Ureter (tissue), 1 donor: ENCODE measurements around the gene PHYHIPL. TPM values are rescaled to one million over a fixed set of nuclear protein-coding genes. Genes with fewer than 3 reads are reported as not detected.
"Not testable (repeated sequence)": the region's sequence is repeated elsewhere in the genome, so short reads cannot be mapped to it uniquely, and the experiment has no call there.

Experiments used
- DNase-seq: peaks from one replicate; pipeline ENCODE4 v3.0.0-alpha.2; 2020; ENCODE audit warnings: low spot score
- total RNA-seq: library from RNA; stranded (reverse); gene quantifications from one replicate; pipeline ENCODE4 v1.2.4, GENCODE V29; 2023
- donor health status: DM: yes; HTN: yes; CAD: no.

The PHYHIPL gene
- total RNA-seq, 1 donor from 2014 or later, result 2.4 TPM

DNA sequence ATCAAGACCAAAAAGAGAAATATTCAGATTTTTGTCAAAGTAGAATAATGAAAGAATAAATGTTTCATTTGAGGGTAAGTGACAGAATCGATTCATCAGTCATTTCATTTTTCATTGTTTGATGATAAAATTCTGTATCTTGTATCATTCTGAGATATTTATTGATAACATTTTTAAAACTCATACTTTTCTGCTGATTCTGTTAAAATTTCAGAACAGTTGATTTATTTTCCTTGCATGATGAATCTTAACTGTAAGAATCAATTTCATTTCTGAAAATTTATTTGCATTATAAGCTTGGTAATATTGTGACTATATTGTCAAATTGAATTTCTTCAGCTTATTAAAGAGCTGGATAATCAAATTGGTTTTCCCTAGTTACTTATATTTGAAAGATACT lies 13.9 kb downstream of the PHYHIPL start:
- DNase-seq, result no peak

DNA sequence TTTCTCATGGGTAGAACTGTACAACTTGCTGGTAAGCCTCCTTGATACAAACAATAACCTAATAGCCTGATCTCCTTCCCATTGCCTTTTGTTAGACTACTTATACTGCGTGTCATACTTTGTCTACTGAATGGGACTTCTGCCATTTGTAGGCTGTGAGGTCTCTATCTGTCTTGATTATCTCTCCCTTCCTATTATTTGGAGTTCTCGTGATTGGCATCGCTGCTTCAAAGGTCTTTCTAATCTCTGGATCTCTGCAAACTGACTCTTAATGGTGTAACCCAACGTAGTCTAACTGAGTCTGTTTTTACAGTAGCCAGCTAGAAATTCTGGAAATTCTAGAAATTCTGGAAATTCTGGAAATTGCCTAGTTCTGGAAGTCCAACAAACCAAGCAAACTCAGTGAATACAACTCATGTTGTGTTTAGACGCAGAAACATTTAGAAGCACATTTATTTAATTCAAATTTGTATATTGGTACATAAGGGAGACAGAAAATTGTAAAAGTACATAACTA lies 29.8 kb downstream of the PHYHIPL start:
- no peak for DNase-seq

DNA sequence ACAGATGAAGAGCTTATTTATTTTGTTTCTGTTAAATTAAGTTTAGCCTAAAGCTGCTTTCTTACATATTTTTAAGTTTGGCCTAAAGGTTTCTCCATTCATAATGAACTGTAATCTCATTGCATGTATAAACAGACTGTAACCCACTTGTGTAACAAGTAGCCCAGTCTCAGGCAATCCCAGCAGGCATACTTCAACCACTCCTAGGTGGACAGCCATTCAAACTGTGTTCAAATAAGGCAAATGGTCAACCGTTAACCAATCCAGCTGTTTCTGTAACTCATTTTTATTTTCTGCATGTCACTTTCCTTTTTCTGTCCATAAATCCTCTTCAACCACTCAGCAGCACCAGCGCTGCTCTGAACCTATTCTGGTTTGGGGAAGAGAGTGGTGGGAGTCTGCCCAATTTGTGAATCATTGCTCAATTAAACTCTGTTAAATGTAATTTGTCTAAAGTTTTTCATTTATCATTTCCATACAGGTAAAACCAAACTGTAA lies 35.9 kb downstream of the PHYHIPL start:
- DNase-seq, result no peak

DNA sequence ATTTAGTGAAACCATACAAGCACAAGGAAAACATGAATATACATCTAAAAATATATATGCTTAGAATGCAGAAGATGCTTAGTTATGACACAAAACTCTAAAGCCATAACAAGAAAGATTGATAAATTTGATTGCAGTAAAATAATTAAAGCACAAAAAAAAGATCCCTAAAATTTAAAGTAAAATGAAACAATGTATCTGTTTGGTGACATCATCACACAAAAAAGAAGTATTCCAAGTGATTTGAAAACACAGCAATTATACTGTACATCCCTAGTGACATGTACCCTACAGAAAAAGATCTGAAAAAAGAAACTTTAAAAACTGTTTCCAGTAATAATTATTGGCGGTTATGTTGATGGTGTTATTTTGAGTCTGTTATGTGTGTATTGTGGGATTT lies 37.7 kb downstream of the PHYHIPL start:
- DNase-seq, result no peak

DNA sequence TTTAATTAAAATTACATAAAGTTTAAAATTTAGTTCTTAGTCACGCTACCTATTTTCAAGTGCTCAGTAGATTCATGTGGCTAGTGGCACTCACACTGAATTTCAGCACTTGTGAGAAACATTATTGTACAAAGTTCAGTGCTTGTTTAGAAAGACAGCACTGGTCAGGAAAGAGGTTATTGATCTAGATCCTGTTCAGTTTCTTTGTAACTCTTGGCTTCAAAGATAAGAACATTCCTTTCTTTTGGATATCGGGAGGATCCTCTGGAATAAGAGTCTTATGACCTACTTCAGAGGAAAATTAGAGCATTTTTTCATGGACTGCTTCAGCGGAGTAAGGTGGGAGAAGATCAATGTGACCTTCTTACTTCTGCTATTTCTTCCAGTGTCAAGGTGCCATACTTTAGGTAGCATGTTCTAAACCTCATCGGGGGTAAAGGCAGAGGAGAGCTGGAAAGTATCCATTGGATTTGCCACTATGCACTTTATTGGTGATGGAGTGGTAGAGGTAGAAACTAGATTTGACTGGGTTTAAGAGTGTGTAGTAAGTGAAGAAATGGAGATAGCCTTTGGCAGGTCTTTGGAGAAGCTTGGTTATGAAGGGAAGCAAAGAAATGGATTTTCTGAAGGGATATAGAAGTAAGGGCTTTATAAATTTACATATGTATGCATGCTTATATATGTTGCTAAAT lies 39.9 kb downstream of the PHYHIPL start:
- DNase-seq, result no peak

DNA sequence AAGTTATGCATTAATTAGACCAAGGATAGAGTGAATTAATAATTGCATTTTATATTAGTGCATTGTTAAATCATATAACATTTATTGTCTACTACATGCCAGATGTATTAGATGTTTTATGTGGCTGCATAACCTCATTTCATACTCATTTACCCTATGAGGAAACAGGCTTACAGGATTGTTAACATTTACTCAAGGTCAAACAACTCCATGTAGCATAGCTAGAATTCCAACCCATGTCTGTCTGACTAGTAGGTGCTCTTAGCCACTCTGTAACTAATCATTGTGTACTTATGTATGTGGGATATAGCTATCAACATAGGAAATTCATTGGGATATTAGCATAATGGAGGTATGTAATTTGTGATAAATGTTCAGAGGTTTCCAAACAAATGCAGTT lies 46.3 kb downstream of the PHYHIPL start:
- DNase-seq, result no peak

DNA sequence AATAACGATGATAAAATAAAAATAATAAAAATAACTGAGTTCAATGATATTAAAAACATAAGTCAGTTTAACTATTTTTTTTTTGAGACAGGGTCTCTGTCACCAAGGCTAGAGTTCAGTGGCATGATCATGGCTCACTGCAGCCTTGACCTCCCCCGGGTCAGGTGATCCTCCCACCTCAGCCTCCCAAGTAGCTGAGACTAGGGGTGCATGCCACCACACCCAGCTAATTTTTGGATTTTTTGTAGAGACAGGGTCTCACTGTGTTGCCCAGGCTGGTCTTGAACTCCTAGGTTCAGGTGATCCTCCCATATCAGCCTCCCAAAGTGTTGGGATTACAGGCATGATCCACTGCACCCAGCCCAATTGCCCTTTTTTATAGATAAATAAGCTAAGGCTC lies 47.2 kb downstream of the PHYHIPL start:
- DNase-seq, result not testable (repeated sequence)

DNA sequence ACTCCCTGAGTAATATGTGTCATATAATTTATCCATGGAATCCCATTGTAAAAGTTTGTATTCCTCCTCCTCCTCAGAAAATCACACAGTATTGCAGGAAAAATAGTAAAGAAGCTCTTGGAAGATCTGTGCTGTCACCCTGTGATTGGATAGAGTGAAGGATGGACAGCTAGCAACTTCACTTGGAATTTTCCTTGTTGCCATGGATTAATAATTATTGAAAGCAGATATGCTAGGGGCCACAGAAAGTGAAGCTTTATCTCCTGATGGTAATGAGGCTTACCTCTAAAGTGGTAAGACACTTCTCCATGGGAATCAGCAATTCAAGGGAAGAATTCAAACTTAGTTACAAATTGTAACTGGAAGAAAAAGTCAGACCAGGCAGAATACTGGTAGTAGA lies 48.8 kb downstream of the PHYHIPL start:
- no peak for DNase-seq

DNA sequence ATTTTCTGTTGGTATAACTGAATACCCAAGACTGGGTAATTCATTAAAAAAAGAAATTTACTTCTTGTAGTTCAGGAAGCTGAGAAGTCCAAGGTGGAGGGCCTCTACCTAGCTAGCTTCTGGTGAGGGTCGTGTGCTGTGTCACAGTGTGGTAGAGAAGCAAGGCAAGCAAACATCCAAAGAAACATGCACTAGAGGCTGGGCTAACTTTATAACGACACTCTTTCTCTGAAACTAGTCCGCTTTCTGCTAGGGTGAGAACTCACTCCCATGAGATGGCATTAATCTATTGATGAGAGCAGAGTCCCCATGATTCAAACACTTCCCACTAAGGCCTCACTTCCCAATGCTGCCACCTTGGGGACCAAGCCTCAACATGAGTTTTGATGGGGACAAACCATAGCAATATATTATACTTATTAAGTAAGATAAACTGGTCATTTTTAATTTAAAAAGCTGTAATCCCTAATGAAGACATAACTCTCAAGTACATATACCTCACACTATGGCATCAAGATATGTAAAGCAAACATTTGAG lies 50.8 kb downstream of the PHYHIPL start:
- no peak for DNase-seq

DNA sequence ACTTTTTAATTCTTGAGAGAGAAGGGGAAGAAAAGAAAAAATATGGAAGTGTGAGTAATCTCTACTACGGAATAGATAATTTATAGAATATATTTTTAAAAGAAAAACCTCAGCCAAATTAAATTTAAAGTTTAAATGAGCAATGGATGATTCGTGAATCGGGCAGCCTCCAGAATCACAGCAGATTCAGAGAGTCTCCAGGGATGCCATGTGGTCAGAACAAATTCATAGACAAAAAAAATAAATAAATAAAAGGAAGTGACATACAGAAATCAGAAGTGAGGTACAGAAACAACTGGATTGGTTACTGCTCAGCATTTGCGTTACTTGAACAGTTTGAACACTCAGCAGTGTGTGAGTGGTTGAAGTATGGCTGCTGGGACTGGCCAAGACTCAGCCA lies 53.0 kb downstream of the PHYHIPL start:
- no peak for DNase-seq

DNA sequence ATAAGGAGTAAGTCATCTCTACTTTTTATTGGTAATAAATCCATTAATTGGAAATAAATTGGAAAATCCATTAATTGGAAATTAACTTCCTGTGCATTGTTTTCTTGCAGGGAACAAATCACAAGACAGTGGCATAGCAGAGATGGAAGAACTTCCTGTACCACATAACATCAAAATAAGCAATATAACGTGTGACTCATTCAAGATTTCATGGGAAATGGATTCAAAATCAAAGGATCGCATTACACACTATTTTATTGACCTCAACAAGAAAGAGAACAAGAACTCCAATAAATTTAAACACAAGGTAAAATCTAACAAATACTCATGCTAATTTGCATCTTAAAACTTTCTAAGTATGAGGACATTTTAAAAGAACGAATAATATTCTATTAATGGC lies 57.8 kb downstream of the PHYHIPL start:
- no peak for DNase-seq

DNA sequence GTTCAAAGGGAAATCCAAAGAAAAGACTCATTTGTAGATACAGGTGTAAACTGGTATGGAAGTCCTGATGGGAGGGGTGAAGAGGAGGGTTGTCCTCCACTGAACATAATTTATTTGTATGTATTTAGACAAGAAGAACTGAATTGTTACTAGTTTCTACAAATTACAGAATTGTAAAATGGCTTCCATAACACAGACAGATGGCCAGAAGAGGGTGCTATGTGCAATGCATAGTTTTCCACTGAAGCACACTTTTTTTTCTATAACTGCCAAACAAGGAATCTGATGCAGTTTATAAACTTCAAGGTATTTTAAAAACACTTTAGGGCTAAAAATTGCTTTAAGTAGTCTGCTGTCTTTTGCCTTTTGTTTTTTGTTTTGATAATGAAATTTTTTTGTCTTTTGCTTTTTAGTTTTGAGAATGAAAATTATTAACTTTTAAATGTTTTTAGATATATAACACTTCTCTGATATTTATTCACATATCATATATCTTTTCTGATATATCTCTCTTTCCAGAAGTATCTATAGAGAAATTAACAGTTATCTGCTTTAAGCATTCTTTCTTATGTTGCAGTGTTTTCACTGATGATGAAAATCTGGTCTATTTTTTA lies 58.5 kb downstream of the PHYHIPL start:
- no peak for DNase-seq

DNA sequence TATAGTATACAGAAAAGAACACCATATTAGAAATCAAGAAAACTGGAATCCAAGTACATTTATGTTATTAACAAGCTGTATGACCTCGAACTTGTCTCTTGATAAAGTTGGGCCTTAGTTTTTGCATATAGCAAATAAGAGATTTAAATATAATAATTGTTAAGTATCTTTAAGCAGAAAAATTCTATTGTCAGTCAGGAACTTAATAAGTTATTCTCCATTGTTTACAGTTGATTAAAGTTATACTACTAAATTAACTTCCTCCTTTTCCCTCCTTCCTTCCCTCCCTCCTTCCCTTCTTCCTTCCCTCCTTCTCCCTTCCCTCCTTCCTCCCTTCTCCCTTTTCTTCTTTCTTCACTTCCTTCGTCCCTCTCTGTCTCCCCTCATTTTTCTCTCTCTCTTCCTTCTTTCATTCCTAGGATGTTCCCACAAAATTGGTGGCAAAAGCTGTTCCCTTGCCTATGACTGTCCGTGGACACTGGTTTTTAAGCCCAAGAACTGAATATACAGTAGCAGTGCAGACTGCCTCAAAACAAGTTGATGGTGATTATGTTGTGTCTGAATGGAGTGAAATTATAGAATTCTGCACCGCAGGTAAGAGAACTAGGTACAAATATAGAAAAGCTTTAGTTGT lies 59.7 kb downstream of the PHYHIPL start:
- no peak for DNase-seq

DNA sequence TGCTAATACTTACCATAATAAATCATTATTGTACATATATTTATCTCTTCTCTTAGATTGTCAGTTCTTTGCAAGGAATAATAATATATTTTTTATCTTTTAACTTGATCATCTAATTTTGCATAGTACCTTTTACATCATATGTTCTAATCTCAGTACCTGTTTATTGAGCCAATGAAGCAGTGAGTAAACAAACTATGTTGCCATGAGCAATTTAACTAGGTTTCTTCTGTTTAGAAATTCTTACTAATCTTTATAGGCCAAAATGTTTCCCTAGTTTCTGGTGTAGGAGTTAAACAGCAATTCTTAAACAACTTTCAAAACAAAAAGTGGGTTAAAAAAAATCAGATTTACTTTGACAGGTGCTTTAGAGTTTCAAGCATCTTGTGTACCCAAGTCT lies 61.3 kb downstream of the PHYHIPL start:
- DNase-seq, result no peak

DNA sequence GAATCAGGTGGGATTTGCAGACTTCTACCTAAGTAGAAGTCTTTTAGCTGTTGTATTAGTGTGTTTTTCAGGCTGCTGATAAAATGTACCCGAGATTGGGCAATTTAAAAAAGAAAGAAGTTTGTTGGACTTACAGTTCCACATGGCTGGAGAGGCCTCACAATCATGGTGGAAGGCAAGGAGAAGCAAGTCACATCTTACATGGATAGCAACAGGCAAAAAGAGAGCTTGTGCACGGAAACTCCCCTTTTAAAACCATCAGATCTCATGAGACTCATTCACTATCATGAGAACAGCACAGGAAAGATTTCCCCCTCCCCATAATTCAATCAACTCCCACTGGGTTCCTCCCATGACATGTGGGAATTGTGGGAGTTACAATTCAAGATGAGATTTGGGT lies 62.7 kb downstream of the PHYHIPL start:
- not testable (repeated sequence) for DNase-seq

DNA sequence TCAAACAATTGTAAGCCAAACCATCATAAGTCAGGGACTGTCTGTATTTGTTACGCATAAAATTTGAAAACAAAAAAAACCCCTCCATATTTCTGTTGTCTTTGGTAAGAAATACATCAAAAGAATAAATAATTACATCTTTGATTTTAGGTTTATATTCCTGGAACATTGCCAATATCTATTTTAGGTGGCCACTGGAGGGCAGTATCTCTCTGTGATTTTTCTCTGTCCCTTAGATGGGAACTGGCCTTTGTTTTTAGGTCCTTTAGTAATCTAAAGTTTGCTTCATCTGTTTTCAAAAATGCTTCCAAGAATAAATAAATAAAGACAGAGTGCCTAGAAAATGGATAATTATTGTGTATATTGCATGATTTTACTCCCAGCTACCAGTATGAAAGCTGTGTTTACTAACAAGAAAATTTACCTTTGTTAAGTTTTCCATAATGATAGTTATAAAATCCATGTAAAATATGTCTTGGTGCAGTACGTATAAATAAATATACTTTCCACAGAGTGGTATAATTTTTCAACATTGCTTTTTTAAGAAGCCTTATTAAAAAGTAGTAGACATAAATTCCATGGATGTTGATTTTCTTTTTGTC lies 64.2 kb downstream of the PHYHIPL start:
- DNase-seq, result no peak

DNA sequence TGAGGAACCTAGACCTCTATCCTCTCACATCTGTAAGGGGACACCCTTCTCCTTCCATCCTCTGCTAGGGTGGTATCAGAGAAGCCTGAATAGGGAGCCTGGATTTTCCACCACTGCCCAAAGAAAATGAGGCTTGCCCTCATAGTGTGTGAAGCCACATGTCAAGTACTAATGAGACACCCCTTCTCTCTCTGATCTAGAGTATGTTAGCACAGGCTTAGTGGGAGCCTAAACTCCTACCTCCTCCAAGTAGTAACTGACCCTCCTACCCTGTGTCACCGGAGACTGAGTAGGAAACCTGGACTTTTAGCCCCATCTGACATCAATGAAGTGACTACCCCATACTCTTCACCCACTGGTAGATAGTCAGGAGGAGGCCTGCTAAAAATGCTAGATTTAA lies 65.6 kb downstream of the PHYHIPL start:
- no peak for DNase-seq

DNA sequence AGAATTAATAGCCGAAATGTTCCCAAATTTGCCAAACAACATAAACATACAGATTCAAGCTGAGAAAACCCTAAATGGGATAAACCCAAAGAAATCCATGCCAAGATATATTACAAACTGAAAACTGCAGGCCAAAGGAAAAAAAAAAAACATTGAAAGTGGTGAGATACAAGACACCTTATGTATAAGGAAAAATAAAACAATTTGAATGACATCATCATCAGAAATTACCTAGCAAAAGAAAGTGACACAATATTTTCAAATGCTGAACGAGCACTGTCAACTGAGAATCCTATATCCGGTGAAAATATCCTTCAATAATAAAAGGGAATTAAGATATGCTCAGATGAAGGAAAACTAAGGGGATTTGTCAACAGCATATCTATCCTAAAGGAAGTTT lies 66.5 kb downstream of the PHYHIPL start:
- no peak for DNase-seq

DNA sequence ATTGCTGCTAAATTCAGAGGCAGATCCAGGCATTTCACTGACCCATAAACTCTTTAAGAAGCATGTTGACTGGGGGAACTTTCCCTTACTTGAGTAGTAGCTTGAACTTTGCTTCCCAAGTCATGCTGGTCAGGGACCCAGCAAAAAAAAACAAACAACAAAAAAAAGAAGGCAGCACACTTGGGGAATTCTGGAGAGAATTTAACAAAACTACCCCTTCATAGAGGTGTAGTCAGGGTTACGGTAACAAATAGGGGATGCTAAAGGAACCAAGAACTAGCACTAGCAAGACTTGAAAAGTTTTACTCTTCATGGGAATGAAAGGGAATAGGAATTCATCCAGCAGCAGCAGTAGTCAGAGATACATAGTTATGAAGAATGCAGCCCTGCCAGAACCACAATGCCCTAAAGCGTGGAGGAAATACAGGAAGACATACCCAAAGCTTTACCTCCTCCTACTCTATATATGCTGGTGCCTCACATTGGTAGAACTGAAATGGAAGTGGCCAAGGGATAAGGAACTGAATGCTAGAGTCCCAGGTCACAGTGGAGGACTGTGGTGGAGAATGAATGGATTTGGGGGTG lies 67.3 kb downstream of the PHYHIPL start:
- DNase-seq, result no peak

DNA sequence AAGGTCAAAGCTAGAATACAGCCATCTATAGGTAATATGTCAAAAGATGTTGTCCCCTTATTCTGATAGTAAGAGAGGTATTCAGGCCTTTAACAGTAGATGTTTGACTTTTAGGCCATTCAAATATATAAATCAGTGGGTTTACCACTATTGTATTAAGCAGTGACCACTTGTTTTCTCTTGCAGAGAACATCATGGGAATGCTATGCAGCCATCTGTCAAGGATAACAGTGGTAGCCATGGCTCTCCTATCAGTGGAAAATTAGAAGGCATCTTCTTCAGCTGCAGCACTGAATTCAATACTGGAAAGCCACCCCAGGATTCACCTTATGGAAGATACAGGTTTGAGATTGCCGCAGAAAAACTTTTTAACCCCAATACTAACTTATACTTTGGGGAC lies 68.4 kb downstream of the PHYHIPL start:
- no peak for DNase-seq

DNA sequence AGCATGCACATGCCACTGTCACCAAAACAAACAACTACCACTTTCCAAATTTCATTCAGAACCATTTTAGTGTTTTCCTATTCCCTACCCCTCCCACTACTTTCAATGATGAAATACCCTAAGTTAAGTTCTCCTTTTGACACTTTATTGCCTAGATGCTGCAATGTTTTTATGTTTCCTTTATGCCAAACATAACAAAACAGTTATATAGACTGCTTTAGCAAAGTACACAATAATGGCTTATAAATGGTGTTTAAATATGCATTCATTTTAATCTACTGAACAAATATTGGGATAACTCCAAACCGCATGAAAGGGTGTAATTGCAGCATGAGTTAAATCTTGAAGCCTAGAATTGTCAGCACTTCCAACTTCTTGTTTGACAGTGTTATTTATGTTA lies 69.2 kb downstream of the PHYHIPL start:
- DNase-seq, result no peak

DNA sequence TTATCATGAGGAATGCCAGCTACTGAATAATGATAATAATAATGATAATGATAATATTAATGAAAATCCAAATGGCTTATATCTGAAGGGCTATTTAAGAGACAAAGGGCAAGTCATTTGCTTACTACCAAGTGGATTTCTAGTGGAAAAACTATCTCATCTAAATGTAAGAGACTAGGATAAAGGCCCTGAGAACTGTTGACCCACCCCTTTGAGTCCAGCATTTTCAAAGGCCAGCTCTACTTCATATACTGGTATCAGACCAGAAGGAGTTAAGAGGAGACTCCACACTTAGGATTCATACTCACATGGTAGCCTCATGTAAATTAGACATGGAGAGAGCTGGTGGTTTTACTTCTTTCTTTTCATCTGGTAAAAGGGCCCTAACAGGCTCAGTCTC lies 76.0 kb downstream of the PHYHIPL start:
- DNase-seq, result no peak
